Embryonic facial prominence (tissue), 1 donor: Measurements from ENCODE around the gene FGD6.
"Not testable (repeated sequence)": the region's sequence is repeated elsewhere in the genome, so short reads cannot be mapped to it uniquely, and the experiment has no call there.

ENCODE experiments used
- DNase-seq: peaks from one replicate; pipeline ENCODE4 v3.0.0-alpha.2; 2016; ENCODE audit errors: extremely low spot score

The FGD6 gene

GRCh38 chr12:95217377-95218149 lies at the start of gene FGD6, which contains the start of gene VEZT:
TSS of gene FGD6 (minus strand) at chr12:95217467. CDS start at chr12:95217240, 227 bp downstream.
TSS of gene VEZT (plus strand) at chr12:95217807. CDS start at chr12:95217851, 44 bp downstream.
- DNase-seq, result peak; percentile 99

GRCh38 chr12:95266254-95266653 lies 49.0 kb upstream of the FGD6 start:
- no peak for DNase-seq

GRCh38 chr12:95265765-95266164 lies 48.5 kb upstream of the FGD6 start:
- DNase-seq, result no peak

GRCh38 chr12:95262808-95263207 lies 45.5 kb upstream of the FGD6 start:
- no peak for DNase-seq

GRCh38 chr12:95261109-95261508 lies 43.8 kb upstream of the FGD6 start:
- DNase-seq, result no peak

GRCh38 chr12:95259368-95259767 lies 42.1 kb upstream of the FGD6 start:
- DNase-seq, result no peak

- DNase-seq, result no peak
Observed at GRCh38 chr12:95258803-95259202, 41.5 kb upstream of the FGD6 start.

GRCh38 chr12:95258151-95258550 lies 40.9 kb upstream of the FGD6 start:
- DNase-seq, result no peak

- DNase-seq, result no peak
Observed at GRCh38 chr12:95257541-95257940, 40.3 kb upstream of the FGD6 start.

GRCh38 chr12:95253386-95253785 lies 36.1 kb upstream of the FGD6 start:
- DNase-seq, result no peak

- no peak for DNase-seq
Observed at GRCh38 chr12:95248604-95249360, 31.5 kb upstream of the FGD6 start.

GRCh38 chr12:95248095-95248494 lies 30.8 kb upstream of the FGD6 start:
- no peak for DNase-seq

GRCh38 chr12:95244350-95244749 lies 27.1 kb upstream of the FGD6 start:
- no peak for DNase-seq

GRCh38 chr12:95243497-95244183 lies 26.4 kb upstream of the FGD6 start:
- no peak for DNase-seq

GRCh38 chr12:95241761-95242506 lies 24.7 kb upstream of the FGD6 start:
- no peak for DNase-seq

- not testable (repeated sequence) for DNase-seq
Observed at GRCh38 chr12:95241138-95241537, 23.9 kb upstream of the FGD6 start.

- no peak for DNase-seq
Observed at GRCh38 chr12:95240556-95240955, 23.3 kb upstream of the FGD6 start.

- DNase-seq, result not testable (repeated sequence)
Observed at GRCh38 chr12:95239835-95240234, 22.6 kb upstream of the FGD6 start.

GRCh38 chr12:95239216-95239615 lies 21.9 kb upstream of the FGD6 start:
- no peak for DNase-seq

GRCh38 chr12:95238150-95238549 lies 20.9 kb upstream of the FGD6 start:
- DNase-seq, result no peak

- DNase-seq, result no peak
Observed at GRCh38 chr12:95237315-95237714, 20.0 kb upstream of the FGD6 start.

- not testable (repeated sequence) for DNase-seq
Observed at GRCh38 chr12:95235621-95236020, 18.4 kb upstream of the FGD6 start.
